Measurements from ENCODE around the gene TIMM10B. TPM values are rescaled to one million over a fixed set of nuclear protein-coding genes. Genes with fewer than 3 reads are reported as not detected.
A peak's percentile ranks its signal among the peaks of the same experiment; 100 is the strongest.

The TIMM10B gene
- total and polyA plus RNA-seq, 9 of the 15 experiments (the other 6 are each of a cell fraction or from before 2014, with no cell fraction given) = 43.2 to 163 (median 57.0) TPM

DNA sequence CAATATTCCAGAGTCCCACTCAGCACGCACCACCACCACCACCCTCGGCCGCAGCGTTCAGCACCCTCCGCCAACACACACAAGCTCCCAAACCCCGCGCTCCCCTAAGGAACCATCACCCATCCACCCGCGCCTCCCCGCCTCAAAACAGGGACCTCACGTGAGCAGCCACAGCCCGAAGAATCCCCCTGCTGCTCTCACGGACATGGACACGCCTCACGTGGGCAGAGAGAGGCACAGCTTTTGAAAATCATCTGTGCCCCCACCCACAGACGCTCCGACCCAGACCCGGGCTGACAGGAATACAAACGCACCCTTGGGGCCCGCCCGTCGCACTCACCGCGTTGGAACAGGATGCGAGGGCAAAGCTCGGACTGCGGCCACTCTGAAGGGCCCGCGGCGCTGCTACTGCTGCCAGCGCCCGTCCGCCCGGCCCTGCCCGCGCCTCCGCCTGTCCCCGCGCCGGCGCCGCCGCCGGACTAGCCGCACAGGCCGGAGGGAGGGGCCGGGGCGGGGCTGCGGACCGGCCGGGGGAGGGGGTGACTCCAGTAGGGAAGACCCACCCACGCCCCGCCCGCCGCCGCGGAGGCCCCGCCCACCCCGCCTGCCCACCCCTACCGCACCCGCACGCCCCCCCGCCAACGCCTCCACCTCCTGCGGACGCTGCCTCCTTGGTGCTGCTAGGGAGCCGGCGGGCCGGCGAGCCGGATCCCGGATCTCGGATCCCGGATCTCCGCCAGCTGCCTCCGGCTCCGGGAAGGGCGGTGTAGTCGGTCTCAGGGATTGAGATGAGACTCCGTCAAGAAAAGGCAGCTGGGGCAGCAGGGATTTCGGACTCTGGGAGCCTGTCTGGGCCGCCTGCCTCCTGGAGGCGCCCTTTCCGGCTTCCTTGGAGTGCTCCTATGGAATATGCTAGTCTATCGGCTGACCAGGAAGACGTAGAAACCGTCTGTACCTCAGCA, 7.6 kb upstream of the TIMM10B start, which contains the start of gene TRIM3 (continued):
- TF ChIP-seq, protein P1, sequence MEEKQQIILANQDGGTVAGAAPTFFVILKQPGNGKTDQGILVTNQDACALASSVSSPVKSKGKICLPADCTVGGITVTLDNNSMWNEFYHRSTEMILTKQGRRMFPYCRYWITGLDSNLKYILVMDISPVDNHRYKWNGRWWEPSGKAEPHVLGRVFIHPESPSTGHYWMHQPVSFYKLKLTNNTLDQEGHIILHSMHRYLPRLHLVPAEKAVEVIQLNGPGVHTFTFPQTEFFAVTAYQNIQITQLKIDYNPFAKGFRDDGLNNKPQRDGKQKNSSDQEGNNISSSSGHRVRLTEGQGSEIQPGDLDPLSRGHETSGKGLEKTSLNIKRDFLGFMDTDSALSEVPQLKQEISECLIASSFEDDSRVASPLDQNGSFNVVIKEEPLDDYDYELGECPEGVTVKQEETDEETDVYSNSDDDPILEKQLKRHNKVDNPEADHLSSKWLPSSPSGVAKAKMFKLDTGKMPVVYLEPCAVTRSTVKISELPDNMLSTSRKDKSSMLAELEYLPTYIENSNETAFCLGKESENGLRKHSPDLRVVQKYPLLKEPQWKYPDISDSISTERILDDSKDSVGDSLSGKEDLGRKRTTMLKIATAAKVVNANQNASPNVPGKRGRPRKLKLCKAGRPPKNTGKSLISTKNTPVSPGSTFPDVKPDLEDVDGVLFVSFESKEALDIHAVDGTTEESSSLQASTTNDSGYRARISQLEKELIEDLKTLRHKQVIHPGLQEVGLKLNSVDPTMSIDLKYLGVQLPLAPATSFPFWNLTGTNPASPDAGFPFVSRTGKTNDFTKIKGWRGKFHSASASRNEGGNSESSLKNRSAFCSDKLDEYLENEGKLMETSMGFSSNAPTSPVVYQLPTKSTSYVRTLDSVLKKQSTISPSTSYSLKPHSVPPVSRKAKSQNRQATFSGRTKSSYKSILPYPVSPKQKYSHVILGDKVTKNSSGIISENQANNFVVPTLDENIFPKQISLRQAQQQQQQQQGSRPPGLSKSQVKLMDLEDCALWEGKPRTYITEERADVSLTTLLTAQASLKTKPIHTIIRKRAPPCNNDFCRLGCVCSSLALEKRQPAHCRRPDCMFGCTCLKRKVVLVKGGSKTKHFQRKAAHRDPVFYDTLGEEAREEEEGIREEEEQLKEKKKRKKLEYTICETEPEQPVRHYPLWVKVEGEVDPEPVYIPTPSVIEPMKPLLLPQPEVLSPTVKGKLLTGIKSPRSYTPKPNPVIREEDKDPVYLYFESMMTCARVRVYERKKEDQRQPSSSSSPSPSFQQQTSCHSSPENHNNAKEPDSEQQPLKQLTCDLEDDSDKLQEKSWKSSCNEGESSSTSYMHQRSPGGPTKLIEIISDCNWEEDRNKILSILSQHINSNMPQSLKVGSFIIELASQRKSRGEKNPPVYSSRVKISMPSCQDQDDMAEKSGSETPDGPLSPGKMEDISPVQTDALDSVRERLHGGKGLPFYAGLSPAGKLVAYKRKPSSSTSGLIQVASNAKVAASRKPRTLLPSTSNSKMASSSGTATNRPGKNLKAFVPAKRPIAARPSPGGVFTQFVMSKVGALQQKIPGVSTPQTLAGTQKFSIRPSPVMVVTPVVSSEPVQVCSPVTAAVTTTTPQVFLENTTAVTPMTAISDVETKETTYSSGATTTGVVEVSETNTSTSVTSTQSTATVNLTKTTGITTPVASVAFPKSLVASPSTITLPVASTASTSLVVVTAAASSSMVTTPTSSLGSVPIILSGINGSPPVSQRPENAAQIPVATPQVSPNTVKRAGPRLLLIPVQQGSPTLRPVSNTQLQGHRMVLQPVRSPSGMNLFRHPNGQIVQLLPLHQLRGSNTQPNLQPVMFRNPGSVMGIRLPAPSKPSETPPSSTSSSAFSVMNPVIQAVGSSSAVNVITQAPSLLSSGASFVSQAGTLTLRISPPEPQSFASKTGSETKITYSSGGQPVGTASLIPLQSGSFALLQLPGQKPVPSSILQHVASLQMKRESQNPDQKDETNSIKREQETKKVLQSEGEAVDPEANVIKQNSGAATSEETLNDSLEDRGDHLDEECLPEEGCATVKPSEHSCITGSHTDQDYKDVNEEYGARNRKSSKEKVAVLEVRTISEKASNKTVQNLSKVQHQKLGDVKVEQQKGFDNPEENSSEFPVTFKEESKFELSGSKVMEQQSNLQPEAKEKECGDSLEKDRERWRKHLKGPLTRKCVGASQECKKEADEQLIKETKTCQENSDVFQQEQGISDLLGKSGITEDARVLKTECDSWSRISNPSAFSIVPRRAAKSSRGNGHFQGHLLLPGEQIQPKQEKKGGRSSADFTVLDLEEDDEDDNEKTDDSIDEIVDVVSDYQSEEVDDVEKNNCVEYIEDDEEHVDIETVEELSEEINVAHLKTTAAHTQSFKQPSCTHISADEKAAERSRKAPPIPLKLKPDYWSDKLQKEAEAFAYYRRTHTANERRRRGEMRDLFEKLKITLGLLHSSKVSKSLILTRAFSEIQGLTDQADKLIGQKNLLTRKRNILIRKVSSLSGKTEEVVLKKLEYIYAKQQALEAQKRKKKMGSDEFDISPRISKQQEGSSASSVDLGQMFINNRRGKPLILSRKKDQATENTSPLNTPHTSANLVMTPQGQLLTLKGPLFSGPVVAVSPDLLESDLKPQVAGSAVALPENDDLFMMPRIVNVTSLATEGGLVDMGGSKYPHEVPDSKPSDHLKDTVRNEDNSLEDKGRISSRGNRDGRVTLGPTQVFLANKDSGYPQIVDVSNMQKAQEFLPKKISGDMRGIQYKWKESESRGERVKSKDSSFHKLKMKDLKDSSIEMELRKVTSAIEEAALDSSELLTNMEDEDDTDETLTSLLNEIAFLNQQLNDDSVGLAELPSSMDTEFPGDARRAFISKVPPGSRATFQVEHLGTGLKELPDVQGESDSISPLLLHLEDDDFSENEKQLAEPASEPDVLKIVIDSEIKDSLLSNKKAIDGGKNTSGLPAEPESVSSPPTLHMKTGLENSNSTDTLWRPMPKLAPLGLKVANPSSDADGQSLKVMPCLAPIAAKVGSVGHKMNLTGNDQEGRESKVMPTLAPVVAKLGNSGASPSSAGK (IDR thresholded peaks at IDR 0.05) = no peak
- no peak for TF ChIP-seq RBM25 (IDR thresholded peaks at IDR 0.05; ENCODE audit: low read depth, low read length, severe bottlenecking)
- TF ChIP-seq ZC3H8 (IDR thresholded peaks at IDR 0.05) = no peak
- TF ChIP-seq, protein P2, sequence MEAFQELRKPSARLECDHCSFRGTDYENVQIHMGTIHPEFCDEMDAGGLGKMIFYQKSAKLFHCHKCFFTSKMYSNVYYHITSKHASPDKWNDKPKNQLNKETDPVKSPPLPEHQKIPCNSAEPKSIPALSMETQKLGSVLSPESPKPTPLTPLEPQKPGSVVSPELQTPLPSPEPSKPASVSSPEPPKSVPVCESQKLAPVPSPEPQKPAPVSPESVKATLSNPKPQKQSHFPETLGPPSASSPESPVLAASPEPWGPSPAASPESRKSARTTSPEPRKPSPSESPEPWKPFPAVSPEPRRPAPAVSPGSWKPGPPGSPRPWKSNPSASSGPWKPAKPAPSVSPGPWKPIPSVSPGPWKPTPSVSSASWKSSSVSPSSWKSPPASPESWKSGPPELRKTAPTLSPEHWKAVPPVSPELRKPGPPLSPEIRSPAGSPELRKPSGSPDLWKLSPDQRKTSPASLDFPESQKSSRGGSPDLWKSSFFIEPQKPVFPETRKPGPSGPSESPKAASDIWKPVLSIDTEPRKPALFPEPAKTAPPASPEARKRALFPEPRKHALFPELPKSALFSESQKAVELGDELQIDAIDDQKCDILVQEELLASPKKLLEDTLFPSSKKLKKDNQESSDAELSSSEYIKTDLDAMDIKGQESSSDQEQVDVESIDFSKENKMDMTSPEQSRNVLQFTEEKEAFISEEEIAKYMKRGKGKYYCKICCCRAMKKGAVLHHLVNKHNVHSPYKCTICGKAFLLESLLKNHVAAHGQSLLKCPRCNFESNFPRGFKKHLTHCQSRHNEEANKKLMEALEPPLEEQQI (IDR thresholded peaks at IDR 0.05) = no peak
- no peak for TF ChIP-seq LCOR (CRISPR knock-in tag; IDR thresholded peaks at IDR 0.05)
- no peak for TF ChIP-seq ESRRB (CRISPR knock-in tag; IDR thresholded peaks at IDR 0.05; ENCODE audit: borderline replicate concordance)
- TF ChIP-seq PHB2 (IDR thresholded peaks at IDR 0.05; ENCODE audit: low read depth) = no peak
- TF ChIP-seq GATAD2B (IDR thresholded peaks at IDR 0.05; ENCODE audit: borderline replicate concordance) = peak; percentile 53; the same call in 1 of the 2 replicates
- TF ChIP-seq, protein P3, sequence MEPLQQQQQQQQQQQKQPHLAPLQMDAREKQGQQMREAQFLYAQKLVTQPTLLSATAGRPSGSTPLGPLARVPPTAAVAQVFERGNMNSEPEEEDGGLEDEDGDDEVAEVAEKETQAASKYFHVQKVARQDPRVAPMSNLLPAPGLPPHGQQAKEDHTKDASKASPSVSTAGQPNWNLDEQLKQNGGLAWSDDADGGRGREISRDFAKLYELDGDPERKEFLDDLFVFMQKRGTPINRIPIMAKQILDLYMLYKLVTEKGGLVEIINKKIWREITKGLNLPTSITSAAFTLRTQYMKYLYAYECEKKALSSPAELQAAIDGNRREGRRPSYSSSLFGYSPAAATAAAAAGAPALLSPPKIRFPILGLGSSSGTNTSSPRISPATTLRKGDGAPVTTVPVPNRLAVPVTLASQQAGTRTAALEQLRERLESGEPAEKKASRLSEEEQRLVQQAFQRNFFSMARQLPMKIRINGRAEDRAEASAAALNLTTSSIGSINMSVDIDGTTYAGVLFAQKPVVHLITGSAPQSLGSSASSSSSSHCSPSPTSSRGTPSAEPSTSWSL (CRISPR knock-in tag; IDR thresholded peaks at IDR 0.05; ENCODE audit: borderline replicate concordance) = no peak
- TF ChIP-seq ZFP1 (CRISPR knock-in tag; IDR thresholded peaks at IDR 0.05) = no peak
